ENCODE measurements around the gene NIPSNAP3A. TPM values are rescaled to one million over a fixed set of nuclear protein-coding genes. Genes with fewer than 3 reads are reported as not detected.

NIPSNAP3A gene
- total RNA-seq, 1 donor from 2014 or later, result 51.0 TPM

GRCh38 chr9:104774831-104775573 is 27.5 kb downstream of the NIPSNAP3A start:
- no peak for DNase-seq

GRCh38 chr9:104775574-104775936 is 28.1 kb downstream of the NIPSNAP3A start:
- no peak for DNase-seq

- DNase-seq, result no peak
Measured at GRCh38 chr9:104775976-104776375, 28.5 kb downstream of the NIPSNAP3A start.

- DNase-seq, result no peak
Measured at GRCh38 chr9:104776797-104777196, 29.3 kb downstream of the NIPSNAP3A start.

GRCh38 chr9:104778802-104779201 is 31.3 kb downstream of the NIPSNAP3A start:
- DNase-seq, result no peak

- no peak for DNase-seq
Measured at GRCh38 chr9:104779334-104779733, 31.9 kb downstream of the NIPSNAP3A start.

- DNase-seq, result no peak
Measured at GRCh38 chr9:104779946-104780535, 32.6 kb downstream of the NIPSNAP3A start.

- peak; percentile 62 for DNase-seq
Measured at GRCh38 chr9:104780796-104781395, 33.4 kb downstream of the NIPSNAP3A start.

GRCh38 chr9:104783588-104783987 is 36.1 kb downstream of the NIPSNAP3A start:
- no peak for DNase-seq

GRCh38 chr9:104784098-104784497 is 36.6 kb downstream of the NIPSNAP3A start:
- no peak for DNase-seq

GRCh38 chr9:104786293-104786692 is 38.8 kb downstream of the NIPSNAP3A start:
- no peak for DNase-seq

- DNase-seq, result no peak
Measured at GRCh38 chr9:104787306-104788015, 40.0 kb downstream of the NIPSNAP3A start.

- no peak for DNase-seq
Measured at GRCh38 chr9:104788251-104788650, 40.8 kb downstream of the NIPSNAP3A start.

GRCh38 chr9:104794070-104794469 is 46.6 kb downstream of the NIPSNAP3A start:
- no peak for DNase-seq

GRCh38 chr9:104795082-104795481 is 47.6 kb downstream of the NIPSNAP3A start:
- no peak for DNase-seq

GRCh38 chr9:104795857-104796256 is 48.4 kb downstream of the NIPSNAP3A start:
- no peak for DNase-seq

- DNase-seq, result no peak
Measured at GRCh38 chr9:104798209-104798995, 50.9 kb downstream of the NIPSNAP3A start.

- DNase-seq, result no peak
Measured at GRCh38 chr9:104800068-104800785, 52.7 kb downstream of the NIPSNAP3A start.

- DNase-seq, result no peak
Measured at GRCh38 chr9:104802110-104802509, 54.6 kb downstream of the NIPSNAP3A start.

GRCh38 chr9:104802906-104803305 is 55.4 kb downstream of the NIPSNAP3A start:
- no peak for DNase-seq

- DNase-seq, result no peak
Measured at GRCh38 chr9:104805441-104805840, 58.0 kb downstream of the NIPSNAP3A start.

Measured in tongue (tissue), 2 donors.